ENCODE results near the gene LPP.
"Not testable (repeated sequence)": the region's sequence is repeated elsewhere in the genome, so short reads cannot be mapped to it uniquely, and the experiment has no call there.

The LPP gene

DNA sequence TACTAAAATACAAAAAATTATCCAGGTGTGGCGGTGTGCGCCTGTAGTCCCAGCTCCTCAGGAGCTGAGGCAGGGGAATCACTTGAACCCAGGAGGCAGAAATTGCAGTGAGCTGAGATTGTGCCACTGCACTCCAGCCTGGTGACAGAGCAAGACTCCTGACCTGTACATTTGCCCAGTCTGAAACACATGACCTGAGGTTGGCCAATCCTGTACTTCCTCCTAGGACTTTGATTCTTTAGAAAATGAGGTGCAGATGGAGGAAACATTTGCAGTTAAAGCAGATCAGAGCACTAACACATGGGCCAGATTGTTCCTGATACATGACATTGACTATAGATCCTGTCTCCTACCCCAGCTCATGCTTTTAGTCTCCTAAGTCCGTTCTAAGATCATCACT, 28.9 kb upstream of the LPP start:
- no peak for DNase-seq (ENCODE audit: extremely low spot score)
- CTCF ChIA-PET = no interaction called here
- no peak for TF ChIP-seq CTCF (IDR thresholded peaks at IDR 0.05; ENCODE audit: control extremely low read depth, extremely low read depth, low read depth, missing control alignments)
- POLR2A ChIA-PET = no interaction called here

DNA sequence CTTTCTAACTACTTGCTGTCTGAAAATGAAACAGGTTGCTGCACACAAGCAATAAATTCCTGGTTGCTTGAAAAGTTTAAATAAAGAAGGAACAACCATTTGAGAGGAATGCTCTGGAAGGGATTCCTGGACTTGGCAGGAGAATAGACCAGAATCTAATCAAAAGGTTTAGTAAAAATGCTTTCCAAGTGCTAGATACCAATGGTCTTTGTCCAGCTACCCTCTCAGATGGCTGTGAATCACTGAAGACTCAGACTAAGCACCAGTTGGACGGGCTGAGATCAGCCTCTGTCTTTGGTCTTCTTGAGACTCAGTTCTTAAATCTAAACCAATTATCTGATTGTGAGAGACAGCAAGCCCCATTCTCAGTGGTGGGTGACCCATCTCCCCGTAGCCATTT, 27.7 kb upstream of the LPP start:
- ChIA-PET CTCF (no interaction called here), POLR2A (no interaction called here)
- TF ChIP-seq CTCF (IDR thresholded peaks at IDR 0.05; ENCODE audit: control extremely low read depth, extremely low read depth, low read depth, missing control alignments) = no peak
- no peak for DNase-seq (ENCODE audit: extremely low spot score)

GRCh38 chr3:188126934-188127333, 27.0 kb upstream of the LPP start:
- ChIA-PET POLR2A (no interaction called here), CTCF (interaction anchor here (1.3 kb wide), 1 partner anchor 13 kb away, joined by 5 read pairs; no protein-coding TSS in a partner anchor)
- TF ChIP-seq CTCF (IDR thresholded peaks at IDR 0.05; ENCODE audit: control extremely low read depth, extremely low read depth, low read depth, missing control alignments) = no peak
- no peak for DNase-seq (ENCODE audit: extremely low spot score)

- ChIA-PET CTCF (no interaction called here), POLR2A (no interaction called here)
- no peak for DNase-seq (ENCODE audit: extremely low spot score)
- TF ChIP-seq CTCF (IDR thresholded peaks at IDR 0.05; ENCODE audit: control extremely low read depth, extremely low read depth, low read depth, missing control alignments) = no peak
Observed at GRCh38 chr3:188128905-188129304, 25.1 kb upstream of the LPP start.

- DNase-seq (ENCODE audit: extremely low spot score); POLR2A ChIA-PET; CTCF ChIA-PET: not testable (repeated sequence)
Observed at GRCh38 chr3:188131023-188131422, 22.9 kb upstream of the LPP start.

DNA sequence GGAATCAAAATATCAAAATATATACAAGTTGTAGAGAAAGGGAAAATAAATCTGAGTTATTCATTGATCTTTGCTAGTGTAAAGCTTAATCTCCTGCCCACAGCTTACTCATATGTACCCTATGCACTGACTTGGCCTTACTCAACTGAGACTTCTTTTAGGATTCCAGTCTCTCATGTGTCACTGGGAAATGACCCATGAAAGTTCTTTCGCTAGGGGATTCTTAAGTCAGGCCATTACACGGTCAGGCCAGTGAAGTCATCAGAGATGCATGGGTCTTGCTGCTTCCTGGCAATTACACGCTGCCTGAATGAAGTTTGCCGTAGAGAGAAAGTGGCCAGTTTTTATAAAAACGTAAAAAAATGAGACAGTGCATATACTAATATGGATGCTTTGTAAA, 20.7 kb upstream of the LPP start:
- no peak for TF ChIP-seq CTCF (IDR thresholded peaks at IDR 0.05; ENCODE audit: control extremely low read depth, extremely low read depth, low read depth, missing control alignments)
- DNase-seq (ENCODE audit: extremely low spot score) = no peak
- CTCF ChIA-PET = no interaction called here
- POLR2A ChIA-PET = no interaction called here

- ChIA-PET POLR2A (no interaction called here), CTCF (no interaction called here)
- no peak for DNase-seq (ENCODE audit: extremely low spot score)
- TF ChIP-seq CTCF (IDR thresholded peaks at IDR 0.05; ENCODE audit: control extremely low read depth, extremely low read depth, low read depth, missing control alignments) = no peak
Observed at GRCh38 chr3:188133646-188134045, 20.3 kb upstream of the LPP start.
